K562 (cell line): ENCODE results near the gene PPP1R17. TPM values are rescaled to one million over a fixed set of nuclear protein-coding genes. Genes with fewer than 3 reads are reported as not detected.

ENCODE experiments used
- CHCHD3 ChIP-seq: fragments of 250-450 bp; sonication (Bioruptor Pico); IDR thresholded peaks from 2 replicates; pipeline ENCODE4 v2.1.2; 2022; ENCODE audit warnings: mild to moderate bottlenecking
- CHD2 ChIP-seq: IDR thresholded peaks from 2 replicates; pipeline ENCODE4 v1.6.1; 2011; ENCODE audit warnings: low read depth, low read length
- HDAC2 ChIP-seq: fragments of 450-650 bp; IDR thresholded peaks from 2 replicates; pipeline ENCODE4 v1.6.1; 2016; ENCODE audit warnings: mild to moderate bottlenecking
- MIER1 ChIP-seq: fragments of 450-650 bp; IDR thresholded peaks from 2 replicates; pipeline ENCODE4 v1.6.1; 2016; ENCODE audit warnings: antibody characterized with exemption, mild to moderate bottlenecking, low read depth
- POLR3A ChIP-seq: IDR thresholded peaks from 2 replicates; pipeline ENCODE4 v1.6.1; 2011; ENCODE audit warnings: borderline replicate concordance, mild to moderate bottlenecking, moderate library complexity; ENCODE audit not compliant: insufficient read length, insufficient read depth; ENCODE audit errors: extremely low read depth
- STAT5A ChIP-seq: IDR thresholded peaks from 2 replicates; pipeline ENCODE4 v1.6.1; 2012; ENCODE audit warnings: low read length, inconsistent platforms, borderline replicate concordance
- ZNF57 ChIP-seq: fragments of 450-650 bp; formaldehyde crosslinking; IDR thresholded peaks from 2 replicates; pipeline ENCODE4 v1.4.0; 2020; ENCODE audit warnings: mild to moderate bottlenecking, moderate library complexity
- ZNF589 ChIP-seq: fragments of 200-800 bp; sonication (Bioruptor generic); IDR thresholded peaks from 2 replicates; pipeline ENCODE4 v1.6.1; 2016; ENCODE audit warnings: low read depth, missing genetic modification characterization, missing compliant biosample characterization
- ZNF695 ChIP-seq: fragments of 450-650 bp; formaldehyde crosslinking; IDR thresholded peaks from 2 replicates; pipeline ENCODE4 v1.4.0; 2020; ENCODE audit warnings: mild to moderate bottlenecking, moderate library complexity
- polyA plus RNA-seq, 8 experiments: library from polyadenylated mRNA; depleted of rRNA in 4 of 8; stranded (reverse) in 5 of 8; unstranded in 3 of 8; fragments of >200 nt; fragmentation: Nextera tagmentation in 2 of 8; fragmentation: Illumina TruSeq in 1 of 8; extraction: Ambion mirVana in 2 of 8; extraction: Trizol in 1 of 8; gene quantifications; 2 replicates each; pipeline versions ENCODE4 v1.2.1 to v1.2.3, GENCODE V29; 2011 to 2014; ENCODE audit warnings: inconsistent platforms in 1 of 8, missing spikeins in 1 of 8
- total RNA-seq, 7 experiments: library from RNA; depleted of rRNA in 6 of 7; stranded (reverse); fragments of >200 nt in 6 of 7; fragmentation: Illumina TruSeq in 2 of 7; extraction: Trizol in 2 of 7; gene quantifications; 2 replicates each; pipeline versions ENCODE4 v1.2.1 to v1.2.3, GENCODE V29; 2011 to 2021; ENCODE audit warnings: low replicate concordance in 1 of 7
- TF ChIP-seq, protein P1 (sequence below): sonication (generic); formaldehyde crosslinking; IDR thresholded peaks from 2 replicates; pipeline ENCODE4 v1.8.1; 2022; ENCODE audit warnings: missing genetic modification reagents
- TF ChIP-seq, protein P2 (sequence below): sonication (generic); formaldehyde crosslinking; IDR thresholded peaks from 2 replicates; pipeline ENCODE4 v1.8.1; 2023; ENCODE audit warnings: missing genetic modification reagents, mild to moderate bottlenecking, borderline replicate concordance
- TF ChIP-seq, protein P3 (sequence below): sonication (generic); formaldehyde crosslinking; IDR thresholded peaks from 2 replicates; pipeline ENCODE4 v1.8.0; 2022; ENCODE audit warnings: mild to moderate bottlenecking, missing genetic modification reagents
- TF ChIP-seq, protein P4 (sequence below): fragments of 450-650 bp; IDR thresholded peaks from 2 replicates; pipeline ENCODE4 v1.6.1; 2017; ENCODE audit warnings: antibody characterized with exemption, mild to moderate bottlenecking
- TF ChIP-seq, protein P5 (sequence below): fragments of 250-450 bp; sonication (Bioruptor Pico); IDR thresholded peaks from 2 replicates; pipeline ENCODE4 v1.8.0; 2022; ENCODE audit warnings: moderate library complexity, mild to moderate bottlenecking, inconsistent platforms

The PPP1R17 gene
- total and polyA plus RNA-seq, 9 of the 15 experiments (the other 6 are each of a cell fraction or from before 2014, with no cell fraction given) = not detected

DNA sequence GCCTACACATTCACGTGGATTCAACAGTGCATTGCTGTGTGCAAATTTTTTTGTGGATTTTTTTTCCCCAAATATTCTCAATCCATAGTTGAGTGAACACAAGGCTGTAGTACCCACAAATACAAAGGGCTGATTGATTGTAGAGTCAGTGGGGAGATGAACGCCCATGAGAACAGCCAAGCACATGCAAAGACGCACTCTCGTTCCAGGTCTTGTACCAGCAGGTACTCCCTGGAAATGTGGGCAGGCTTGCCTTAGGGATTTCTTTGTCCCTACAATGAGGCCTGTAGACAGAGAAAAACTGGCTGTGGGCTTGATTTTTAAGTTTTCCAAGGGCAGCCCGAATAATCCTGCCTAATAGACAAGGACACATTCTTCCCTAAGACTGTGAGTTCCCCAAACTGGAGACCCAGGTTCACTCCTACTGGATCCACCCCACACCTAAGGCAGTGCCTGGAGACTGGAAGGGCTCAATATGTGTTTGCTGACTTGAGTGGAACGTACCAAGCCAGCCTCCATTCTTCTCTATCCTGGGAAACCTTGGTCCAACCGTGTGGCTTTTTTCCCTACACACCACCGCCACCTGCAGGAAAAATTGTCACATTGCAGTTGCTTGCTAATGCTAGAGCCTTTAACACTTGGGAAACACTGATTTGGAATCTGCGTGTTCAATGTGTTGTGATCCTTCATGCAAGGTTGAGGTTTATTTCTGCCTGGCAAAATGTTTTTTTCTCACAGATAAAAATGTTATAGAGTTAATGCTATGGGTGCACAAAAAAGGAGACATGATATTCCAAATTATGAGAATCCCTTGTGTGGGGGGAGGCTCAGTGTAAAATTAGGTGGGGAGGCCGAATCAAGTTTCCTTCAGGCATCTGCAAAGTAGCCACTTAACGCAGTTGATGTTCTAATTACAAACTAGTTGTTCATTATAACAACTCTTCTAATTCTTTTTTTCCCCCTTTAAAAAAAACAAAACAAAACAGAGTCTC, 49.3 kb downstream of the PPP1R17 start (continued):
- TF ChIP-seq, protein P1, sequence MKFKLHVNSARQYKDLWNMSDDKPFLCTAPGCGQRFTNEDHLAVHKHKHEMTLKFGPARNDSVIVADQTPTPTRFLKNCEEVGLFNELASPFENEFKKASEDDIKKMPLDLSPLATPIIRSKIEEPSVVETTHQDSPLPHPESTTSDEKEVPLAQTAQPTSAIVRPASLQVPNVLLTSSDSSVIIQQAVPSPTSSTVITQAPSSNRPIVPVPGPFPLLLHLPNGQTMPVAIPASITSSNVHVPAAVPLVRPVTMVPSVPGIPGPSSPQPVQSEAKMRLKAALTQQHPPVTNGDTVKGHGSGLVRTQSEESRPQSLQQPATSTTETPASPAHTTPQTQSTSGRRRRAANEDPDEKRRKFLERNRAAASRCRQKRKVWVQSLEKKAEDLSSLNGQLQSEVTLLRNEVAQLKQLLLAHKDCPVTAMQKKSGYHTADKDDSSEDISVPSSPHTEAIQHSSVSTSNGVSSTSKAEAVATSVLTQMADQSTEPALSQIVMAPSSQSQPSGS (CRISPR knock-in tag) = no peak
- TF ChIP-seq POLR3A (no peak), HDAC2 (no peak), ZNF57 (no peak), STAT5A (no peak), CHD2 (no peak), ZNF589 (no peak), CHCHD3 (CRISPR knock-in tag) (no peak), ZNF695 (CRISPR knock-in tag) (no peak), MIER1 (no peak)
- TF ChIP-seq, protein P2, sequence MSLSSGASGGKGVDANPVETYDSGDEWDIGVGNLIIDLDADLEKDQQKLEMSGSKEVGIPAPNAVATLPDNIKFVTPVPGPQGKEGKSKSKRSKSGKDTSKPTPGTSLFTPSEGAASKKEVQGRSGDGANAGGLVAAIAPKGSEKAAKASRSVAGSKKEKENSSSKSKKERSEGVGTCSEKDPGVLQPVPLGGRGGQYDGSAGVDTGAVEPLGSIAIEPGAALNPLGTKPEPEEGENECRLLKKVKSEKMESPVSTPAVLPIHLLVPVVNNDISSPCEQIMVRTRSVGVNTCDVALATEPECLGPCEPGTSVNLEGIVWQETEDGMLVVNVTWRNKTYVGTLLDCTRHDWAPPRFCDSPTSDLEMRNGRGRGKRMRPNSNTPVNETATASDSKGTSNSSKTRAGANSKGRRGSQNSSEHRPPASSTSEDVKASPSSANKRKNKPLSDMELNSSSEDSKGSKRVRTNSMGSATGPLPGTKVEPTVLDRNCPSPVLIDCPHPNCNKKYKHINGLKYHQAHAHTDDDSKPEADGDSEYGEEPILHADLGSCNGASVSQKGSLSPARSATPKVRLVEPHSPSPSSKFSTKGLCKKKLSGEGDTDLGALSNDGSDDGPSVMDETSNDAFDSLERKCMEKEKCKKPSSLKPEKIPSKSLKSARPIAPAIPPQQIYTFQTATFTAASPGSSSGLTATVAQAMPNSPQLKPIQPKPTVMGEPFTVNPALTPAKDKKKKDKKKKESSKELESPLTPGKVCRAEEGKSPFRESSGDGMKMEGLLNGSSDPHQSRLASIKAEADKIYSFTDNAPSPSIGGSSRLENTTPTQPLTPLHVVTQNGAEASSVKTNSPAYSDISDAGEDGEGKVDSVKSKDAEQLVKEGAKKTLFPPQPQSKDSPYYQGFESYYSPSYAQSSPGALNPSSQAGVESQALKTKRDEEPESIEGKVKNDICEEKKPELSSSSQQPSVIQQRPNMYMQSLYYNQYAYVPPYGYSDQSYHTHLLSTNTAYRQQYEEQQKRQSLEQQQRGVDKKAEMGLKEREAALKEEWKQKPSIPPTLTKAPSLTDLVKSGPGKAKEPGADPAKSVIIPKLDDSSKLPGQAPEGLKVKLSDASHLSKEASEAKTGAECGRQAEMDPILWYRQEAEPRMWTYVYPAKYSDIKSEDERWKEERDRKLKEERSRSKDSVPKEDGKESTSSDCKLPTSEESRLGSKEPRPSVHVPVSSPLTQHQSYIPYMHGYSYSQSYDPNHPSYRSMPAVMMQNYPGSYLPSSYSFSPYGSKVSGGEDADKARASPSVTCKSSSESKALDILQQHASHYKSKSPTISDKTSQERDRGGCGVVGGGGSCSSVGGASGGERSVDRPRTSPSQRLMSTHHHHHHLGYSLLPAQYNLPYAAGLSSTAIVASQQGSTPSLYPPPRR (CRISPR knock-in tag) = no peak
- TF ChIP-seq, protein P3, sequence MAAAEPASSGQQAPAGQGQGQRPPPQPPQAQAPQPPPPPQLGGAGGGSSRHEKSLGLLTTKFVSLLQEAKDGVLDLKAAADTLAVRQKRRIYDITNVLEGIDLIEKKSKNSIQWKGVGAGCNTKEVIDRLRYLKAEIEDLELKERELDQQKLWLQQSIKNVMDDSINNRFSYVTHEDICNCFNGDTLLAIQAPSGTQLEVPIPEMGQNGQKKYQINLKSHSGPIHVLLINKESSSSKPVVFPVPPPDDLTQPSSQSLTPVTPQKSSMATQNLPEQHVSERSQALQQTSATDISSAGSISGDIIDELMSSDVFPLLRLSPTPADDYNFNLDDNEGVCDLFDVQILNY (CRISPR knock-in tag) = no peak
- TF ChIP-seq, protein P4, sequence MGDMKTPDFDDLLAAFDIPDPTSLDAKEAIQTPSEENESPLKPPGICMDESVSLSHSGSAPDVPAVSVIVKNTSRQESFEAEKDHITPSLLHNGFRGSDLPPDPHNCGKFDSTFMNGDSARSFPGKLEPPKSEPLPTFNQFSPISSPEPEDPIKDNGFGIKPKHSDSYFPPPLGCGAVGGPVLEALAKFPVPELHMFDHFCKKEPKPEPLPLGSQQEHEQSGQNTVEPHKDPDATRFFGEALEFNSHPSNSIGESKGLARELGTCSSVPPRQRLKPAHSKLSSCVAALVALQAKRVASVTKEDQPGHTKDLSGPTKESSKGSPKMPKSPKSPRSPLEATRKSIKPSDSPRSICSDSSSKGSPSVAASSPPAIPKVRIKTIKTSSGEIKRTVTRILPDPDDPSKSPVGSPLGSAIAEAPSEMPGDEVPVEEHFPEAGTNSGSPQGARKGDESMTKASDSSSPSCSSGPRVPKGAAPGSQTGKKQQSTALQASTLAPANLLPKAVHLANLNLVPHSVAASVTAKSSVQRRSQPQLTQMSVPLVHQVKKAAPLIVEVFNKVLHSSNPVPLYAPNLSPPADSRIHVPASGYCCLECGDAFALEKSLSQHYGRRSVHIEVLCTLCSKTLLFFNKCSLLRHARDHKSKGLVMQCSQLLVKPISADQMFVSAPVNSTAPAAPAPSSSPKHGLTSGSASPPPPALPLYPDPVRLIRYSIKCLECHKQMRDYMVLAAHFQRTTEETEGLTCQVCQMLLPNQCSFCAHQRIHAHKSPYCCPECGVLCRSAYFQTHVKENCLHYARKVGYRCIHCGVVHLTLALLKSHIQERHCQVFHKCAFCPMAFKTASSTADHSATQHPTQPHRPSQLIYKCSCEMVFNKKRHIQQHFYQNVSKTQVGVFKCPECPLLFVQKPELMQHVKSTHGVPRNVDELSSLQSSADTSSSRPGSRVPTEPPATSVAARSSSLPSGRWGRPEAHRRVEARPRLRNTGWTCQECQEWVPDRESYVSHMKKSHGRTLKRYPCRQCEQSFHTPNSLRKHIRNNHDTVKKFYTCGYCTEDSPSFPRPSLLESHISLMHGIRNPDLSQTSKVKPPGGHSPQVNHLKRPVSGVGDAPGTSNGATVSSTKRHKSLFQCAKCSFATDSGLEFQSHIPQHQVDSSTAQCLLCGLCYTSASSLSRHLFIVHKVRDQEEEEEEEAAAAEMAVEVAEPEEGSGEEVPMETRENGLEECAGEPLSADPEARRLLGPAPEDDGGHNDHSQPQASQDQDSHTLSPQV = no peak
- TF ChIP-seq, protein P5, sequence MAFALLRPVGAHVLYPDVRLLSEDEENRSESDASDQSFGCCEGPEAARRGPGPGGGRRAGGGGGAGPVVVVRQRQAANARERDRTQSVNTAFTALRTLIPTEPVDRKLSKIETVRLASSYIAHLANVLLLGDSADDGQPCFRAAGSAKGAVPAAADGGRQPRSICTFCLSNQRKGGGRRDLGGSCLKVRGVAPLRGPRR (CRISPR knock-in tag) = no peak
